Measurements from ENCODE around the gene KDM5D.

DNA sequence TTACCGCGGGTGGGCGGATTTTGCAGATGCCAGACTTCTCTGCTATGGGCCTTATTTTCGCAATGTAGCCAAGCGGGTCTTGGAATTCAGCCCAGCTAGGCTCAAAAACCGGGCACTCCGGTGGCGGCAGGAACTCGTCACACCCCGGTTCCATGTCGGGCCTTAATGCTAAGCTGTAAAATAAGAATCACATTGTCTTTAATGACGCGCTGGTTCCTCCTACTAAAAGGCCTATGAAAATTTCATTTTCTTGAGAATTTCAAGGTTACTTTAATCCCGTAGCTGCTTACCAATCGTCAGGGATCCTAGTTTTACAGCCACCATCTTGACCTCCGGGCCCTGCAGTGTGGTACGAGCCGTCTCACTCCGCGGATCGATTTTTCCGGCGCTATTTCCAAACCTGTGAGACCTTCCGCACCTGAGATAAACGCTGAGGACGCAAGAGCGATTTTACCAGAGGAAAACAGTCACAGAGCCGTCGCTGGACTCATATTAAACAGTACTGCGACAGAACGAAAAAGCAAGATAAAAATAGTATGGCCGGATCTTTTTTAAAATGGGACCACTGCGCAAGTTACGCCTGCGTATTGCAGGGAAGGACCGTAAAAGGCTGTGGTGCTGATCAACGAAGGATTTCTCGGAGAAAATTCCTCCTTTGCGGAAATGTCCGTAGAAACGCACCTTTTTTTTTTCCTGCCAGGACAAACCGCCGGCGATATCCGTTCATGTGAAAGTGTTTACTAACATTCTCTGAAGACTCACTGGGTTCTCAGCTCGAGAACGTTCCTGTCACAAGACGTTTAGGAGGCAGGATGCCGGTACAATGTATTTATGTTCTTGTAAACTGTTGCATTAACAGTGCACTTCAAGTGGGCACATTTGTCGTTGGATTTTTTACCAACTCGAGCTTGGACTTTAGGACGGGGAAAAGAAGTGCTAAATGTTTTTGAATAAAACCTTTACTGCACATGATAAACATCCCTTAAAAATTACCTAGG lies at the start of gene KDM5D:
- TF ChIP-seq, protein P1, sequence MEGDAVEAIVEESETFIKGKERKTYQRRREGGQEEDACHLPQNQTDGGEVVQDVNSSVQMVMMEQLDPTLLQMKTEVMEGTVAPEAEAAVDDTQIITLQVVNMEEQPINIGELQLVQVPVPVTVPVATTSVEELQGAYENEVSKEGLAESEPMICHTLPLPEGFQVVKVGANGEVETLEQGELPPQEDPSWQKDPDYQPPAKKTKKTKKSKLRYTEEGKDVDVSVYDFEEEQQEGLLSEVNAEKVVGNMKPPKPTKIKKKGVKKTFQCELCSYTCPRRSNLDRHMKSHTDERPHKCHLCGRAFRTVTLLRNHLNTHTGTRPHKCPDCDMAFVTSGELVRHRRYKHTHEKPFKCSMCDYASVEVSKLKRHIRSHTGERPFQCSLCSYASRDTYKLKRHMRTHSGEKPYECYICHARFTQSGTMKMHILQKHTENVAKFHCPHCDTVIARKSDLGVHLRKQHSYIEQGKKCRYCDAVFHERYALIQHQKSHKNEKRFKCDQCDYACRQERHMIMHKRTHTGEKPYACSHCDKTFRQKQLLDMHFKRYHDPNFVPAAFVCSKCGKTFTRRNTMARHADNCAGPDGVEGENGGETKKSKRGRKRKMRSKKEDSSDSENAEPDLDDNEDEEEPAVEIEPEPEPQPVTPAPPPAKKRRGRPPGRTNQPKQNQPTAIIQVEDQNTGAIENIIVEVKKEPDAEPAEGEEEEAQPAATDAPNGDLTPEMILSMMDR (IDR thresholded peaks at IDR 0.05; ENCODE audit: low read depth, low read length), result no peak
- TF ChIP-seq EZH2phosphoT487 (IDR thresholded peaks at IDR 0.05; ENCODE audit: low read depth), result no peak
